Mucosa of gallbladder (tissue), 1 donor: ENCODE data around the gene SPOPL. TPM values are rescaled to one million over a fixed set of nuclear protein-coding genes. Genes with fewer than 3 reads are reported as not detected.
A peak's percentile ranks its signal among the peaks of the same experiment; 100 is the strongest.
"Not testable (repeated sequence)": the region's sequence is repeated elsewhere in the genome, so short reads cannot be mapped to it uniquely, and the experiment has no call there.

Experiments
- DNase-seq: peaks from one replicate; pipeline ENCODE4 v3.0.0-alpha.2; 2020; ENCODE audit warnings: low spot score
- total RNA-seq: library from RNA; stranded (reverse); gene quantifications from one replicate; pipeline ENCODE4 v1.2.1, GENCODE V29; 2021
- donor health status: DM: no; HTN: no; CAD: no.

The SPOPL gene
- total RNA-seq, 1 donor from 2014 or later, result 29.2 TPM

DNA sequence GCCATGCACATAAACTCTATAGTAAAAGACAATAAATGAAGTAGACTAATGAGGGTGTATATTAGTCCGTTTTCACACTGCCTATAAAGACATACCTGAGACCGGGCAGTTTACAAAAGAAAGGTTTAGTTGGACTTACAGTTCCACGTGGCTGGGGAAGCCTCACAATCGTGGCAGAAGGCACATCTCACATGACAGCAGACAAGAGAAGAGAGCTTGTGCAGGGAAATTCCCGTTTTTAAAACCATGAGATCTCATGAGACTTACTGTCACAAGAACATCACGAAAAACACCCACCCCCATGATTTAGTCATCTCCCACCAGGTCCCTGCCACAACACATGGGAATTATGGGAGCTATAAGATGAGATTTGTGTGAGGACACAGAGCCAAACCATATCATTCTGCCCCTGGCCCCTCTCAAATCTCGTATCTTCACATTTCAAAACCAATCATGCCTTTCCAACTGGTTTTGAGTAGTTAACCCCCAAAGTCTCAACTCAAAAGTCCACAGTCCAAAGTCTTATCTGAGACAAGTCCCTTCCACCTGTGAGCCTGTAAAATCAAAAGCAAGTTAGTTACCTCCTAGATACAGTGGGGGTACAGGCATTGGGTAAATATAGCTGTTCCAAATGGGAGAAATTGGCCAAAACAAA, 21.6 kb downstream of the SPOPL start:
- not testable (repeated sequence) for DNase-seq

DNA sequence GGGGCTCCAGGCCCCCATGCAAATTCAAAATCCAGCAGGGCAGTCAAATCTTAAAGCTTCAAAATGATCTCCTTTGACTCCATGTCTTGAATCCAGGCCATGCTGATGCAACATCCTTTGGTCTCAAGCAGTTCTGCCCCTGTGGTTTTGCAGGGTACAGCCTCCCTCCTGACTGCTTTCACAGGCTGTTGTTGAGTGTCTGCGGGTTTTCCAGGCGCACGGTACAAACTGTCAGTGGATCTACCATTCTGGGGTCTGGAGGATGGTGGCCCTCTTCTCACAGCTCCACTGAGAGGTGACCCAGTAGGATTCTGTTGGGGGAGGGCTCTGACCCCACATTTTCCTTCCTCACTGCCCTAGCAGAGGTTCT, 22.1 kb downstream of the SPOPL start:
- not testable (repeated sequence) for DNase-seq

DNA sequence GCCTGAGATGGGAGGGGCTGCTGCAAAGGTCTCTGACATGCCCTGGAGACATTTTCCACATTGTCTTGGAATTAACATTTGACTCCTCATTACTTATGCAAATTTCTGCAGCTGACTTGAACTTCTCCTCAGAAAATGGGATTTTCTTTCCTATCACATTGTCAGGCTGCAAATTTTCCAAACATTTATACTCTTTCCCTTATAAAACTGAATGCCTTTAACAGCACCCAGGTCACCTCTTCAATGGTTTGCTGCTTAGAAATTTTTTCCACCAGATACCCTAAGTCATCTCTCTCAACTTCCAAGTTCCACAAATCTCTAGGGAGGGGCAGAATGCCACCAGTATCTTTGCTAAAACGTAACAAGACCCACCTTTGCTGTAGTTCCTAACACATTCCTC, 22.8 kb downstream of the SPOPL start:
- DNase-seq, result not testable (repeated sequence)

DNA sequence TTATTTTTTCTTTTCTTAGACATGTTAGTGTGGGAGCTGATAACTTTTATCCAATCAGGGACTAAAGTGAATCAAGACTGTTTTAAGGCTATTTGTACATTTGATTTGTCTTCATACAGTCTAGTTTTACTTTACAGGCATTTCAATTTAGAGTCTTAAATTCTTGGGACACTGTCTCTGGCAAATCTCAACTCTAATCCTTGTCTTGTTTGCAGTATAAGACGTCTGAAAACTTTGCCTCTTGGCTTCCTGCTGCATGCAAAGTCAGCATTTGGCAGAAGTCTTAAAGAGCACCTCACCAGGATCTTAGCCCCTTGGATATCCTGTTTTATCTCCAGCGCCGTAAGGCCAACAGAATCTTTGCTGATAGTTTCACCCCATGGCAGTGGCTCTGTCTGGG, 30.3 kb downstream of the SPOPL start:
- peak; percentile 16 for DNase-seq

DNA sequence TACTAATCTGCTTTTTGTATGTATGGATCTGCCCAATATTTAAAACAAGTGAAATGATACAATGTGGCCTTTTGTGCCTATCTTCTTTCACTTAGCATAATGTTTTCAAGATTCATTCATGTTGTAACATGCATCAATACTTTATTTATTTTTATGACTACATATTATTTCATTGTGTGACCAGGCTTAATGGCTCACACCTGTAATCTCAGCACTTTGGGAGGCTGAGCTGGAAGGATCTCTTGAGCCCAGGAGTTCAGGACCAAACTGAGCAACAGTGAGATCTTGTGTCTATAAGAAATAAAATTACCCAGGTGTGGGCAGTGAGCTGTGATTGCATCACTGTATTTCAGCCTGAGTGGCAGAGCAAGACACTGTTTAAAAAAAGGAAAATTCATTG, 33.2 kb downstream of the SPOPL start:
- no peak for DNase-seq

DNA sequence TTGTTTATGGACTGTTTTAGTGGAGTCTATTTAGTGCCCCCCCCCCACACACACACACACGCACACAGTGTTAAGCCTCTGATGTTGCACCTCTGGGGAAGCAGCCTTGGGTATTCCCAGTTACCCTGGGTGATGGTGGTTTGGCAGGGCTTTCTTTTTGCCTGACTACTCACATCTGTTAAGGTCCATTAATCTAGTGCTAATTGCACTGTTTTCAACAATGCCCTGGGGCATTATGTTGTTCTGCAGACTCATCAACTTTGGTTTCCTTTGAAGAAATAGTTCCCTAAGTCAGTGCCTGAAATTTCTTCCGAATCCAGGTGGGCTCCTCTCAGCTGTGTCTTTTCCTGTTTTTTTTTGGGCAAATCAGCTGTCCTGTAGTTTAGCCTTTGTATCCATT, 34.7 kb downstream of the SPOPL start:
- no peak for DNase-seq

DNA sequence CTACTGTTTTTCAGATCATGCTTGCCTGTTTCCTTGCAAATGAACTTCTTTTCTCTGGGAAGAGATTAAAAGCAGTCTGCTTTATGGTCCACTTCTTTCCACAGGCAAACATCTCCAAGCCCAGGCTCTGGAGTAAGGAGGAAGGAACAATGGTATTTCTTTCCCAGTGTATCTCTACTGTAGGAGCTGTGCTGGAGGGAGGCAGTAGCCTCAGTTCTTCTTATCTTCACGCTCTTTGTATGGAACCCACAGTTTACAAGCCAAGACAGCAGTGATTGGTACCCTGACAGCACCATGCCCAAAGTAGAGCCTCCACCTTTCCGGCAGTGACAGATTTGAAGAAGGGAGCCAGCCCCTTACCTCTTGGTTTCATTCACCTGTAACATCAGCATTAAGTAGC, 35.2 kb downstream of the SPOPL start:
- DNase-seq, result no peak

DNA sequence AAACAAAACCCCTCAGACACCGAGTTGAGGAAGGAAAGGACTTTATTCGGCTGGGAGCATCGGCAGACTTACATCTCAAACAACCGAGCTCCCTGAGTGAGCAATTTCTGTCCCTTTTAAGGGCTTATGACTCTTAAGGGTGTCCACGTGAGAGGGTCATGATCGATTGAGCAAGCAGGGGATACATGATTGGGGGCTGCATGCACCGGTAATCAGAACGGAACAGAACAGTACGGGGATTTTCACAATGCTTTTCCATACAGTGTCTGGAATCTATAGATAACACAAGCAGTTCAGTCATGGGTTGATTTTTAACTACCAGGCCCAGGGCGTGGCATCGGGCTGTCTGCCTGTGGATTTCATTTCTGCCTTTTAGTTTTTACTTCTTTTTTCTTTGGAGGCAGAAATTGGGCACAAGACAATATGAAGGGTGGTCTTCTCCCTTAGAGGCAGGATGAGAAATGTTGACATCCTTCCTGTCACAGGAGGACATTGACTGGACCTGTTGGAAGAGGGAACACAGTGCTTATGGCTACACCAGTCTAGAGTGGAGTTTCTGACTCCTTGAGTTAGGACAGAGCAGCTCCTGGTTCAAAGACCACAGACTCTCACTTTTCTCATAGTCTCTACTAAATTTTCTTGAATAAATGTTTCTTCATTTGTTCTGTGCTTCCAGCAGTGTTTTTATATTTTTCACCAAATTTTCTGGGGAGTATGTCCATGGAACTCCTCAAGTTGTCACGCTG, 35.8 kb downstream of the SPOPL start:
- DNase-seq, result no peak

DNA sequence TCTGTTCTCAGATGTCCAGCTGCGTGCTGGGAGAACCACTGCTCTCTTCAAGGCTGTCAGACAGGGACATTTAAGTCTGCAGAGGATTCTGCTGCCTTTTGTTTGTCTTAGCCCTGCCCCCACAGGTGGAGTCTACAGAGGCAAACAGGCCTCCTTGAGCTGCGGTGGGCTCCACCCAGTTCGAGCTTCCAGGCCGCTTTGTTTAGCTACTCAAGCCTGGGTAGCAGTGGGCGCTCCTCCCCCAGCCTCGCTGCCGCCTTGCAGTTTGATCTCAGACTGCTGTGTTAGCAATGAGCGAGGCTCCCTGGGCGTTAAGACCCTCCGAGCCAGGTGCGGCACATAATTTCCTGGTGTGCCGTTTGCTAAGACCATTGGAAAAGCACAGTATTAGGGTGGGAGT, 42.6 kb downstream of the SPOPL start:
- not testable (repeated sequence) for DNase-seq

DNA sequence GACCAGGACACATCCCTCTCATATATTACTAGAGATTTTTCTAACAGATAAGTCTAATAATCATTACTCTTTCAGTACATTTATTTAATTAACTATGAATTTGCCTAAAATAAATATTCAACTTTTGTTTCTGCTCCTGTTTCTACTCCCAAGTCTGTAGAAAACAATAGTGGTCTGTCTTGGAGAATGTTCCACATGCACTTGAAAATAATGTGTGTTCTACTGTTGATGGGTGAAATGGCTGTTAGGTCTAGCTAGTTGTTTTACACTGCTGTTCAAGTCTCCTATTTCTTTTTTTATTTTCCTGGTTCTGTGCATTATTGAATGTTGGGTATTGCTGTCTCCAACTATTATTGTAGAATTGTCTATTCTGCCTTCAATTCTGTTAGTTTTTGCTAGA, 47.2 kb downstream of the SPOPL start:
- DNase-seq, result no peak

DNA sequence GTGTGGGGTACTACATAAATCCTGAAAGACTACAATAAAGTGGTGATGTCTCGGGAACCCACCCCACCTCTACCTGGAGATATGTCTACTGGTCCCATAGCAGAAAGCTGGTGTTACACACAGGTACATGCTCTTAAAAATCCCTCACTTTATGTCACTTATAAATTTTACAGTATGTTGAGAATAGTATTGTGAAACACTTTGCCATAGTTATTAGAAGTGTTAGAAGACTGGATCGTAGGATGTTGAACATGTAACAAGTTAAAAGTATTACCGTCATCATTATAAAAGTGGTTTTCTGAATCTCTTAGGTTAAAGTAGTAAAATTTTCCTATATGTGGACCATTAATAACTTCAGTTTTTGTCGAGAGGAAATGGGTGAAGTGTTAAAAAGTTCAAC, 48.6 kb downstream of the SPOPL start:
- DNase-seq, result no peak

DNA sequence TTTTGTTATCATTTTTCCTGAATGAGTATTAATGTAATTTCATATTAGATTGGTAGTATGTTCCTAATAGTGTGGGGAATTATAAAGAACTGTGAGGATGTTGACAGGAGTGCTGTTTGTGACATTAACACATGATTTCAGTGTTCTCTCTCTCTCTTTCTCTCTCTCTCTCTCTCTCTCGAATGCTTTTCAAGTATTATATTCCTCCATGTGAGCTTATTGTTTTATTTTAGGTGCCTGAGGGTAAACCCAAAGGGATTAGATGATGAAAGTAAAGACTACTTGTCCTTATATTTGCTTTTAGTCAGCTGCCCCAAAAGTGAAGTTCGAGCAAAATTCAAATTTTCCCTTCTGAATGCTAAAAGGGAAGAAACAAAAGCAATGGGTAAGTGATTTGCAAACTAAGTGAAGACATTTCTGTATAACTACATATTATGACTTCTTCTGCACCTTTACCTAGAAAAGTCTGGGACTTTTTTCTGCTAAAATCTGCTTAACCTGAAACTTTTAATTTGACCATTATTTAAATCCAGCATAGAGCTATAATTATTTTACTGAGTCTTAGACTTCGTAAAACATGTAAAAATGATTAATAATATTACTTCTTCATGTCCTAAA, 49.2 kb downstream of the SPOPL start:
- no peak for DNase-seq

DNA sequence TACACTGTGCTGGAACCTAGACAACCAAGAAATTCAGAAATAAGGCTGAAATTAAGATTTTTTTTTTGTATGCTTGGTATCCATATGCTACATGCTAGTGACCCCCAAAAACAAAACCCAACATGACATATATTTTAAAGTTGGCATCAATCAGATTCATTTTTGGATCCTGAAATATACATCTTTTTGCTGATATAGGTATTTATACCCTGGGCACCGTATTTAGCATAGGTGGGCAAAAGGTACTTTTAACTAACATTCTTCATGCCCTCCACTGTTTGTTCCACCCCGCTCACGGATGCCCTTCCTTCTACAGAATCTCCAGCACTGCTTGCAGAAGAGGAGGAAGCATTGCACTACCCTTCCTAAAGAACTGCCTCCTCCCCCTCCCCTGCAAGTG, 52.6 kb downstream of the SPOPL start:
- DNase-seq, result no peak

DNA sequence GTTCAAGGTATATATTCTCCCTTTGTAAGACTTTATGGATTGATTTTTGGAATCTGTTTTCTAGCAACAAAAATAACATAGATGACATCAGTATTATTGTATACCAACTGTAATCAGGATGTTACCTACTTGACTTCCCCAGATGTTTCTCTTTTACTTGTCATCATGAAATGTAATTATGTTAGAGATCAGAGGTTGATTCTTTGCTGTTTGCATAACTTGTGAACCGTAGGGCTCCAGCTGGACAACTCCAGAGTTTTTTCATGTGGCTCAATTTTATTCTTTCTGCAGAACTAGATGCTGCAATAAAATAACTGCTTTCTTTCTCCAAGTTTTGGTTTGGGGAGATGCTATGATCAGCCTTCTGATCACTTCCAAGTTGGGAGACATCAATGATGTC, 58.1 kb downstream of the SPOPL start:
- DNase-seq, result no peak

DNA sequence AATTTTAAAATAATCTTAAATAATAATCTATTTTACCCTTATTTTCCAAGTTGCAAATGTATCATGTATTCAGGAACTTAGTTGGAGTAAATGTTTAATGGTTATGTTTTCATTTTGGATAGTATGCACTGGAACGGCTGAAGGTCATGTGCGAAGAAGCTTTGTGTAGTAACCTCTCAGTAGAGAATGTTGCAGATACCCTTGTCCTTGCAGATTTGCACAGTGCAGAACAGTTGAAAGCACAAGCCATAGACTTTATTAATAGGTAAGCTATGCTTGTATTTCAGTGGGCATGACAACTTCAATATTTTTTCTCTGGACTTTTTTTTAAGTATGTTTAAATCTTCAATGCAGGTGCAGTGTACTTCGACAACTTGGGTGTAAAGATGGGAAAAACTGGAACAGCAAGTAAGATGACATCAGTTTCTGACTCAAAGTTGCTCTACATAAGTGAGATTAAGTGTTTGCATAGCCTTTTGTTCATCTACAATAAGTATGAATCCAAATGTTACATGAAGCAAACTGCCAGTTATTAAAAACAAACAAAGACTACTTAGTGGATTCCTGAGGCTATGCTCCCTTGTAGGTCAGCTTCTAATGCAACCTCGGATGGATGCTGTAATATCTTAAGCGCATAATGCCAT, 63.1 kb downstream of the SPOPL start:
- no peak for DNase-seq

DNA sequence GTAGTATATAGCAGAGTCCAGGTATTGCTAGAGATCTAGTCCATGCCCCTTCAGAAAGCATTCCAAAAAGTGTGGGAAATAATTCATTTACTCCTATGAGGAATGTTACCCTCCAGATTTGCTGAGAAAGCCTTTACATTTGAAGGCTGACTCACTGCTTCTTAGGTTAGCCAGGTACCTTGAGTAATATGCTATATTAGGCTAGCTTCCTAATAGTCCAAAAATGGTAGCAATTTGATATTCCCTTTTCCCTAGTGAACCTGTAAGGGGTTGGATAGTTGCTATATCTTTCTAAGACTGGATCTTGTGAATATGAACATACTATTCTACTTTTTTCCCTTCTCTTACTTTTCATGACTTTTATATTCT, 63.6 kb downstream of the SPOPL start:
- DNase-seq, result no peak

DNA sequence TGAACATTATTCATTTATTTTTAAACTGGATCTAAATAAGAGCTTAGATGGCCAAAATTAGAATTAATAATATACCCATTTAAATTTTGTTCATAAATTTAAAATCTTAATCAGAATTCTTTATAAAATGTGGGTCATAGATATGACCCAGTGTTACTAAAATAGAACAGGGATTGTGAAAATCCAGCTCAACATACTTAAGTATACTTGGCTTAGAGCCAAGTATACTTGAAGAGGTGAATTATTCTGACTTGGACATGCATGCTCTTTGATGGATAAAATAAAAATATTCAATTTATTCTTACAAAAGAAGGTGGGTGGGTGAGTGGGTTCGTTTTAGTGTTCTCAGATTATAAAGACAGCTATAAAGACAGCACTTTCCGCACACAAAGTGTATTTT, 70.7 kb downstream of the SPOPL start:
- no peak for DNase-seq

DNA sequence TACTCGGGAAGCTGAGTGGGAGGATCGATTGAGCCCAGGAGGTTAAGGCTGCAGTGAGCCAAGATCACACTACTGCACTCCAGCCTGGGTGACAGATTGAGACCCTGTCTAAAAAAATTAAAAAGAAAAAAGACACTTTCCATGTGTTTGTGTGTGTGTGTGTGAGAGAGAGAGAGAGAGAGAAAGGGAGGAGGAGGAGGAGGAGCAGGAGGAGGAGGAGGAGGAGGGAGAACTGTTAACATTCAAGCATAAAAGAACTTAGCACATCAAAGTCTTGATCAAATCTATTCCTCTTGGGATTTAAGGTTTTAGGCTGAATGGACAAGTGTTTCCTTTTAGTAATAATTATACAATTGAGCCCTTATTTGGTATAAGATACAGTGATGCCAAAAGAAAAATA, 75.5 kb downstream of the SPOPL start:
- DNase-seq, result no peak

DNA sequence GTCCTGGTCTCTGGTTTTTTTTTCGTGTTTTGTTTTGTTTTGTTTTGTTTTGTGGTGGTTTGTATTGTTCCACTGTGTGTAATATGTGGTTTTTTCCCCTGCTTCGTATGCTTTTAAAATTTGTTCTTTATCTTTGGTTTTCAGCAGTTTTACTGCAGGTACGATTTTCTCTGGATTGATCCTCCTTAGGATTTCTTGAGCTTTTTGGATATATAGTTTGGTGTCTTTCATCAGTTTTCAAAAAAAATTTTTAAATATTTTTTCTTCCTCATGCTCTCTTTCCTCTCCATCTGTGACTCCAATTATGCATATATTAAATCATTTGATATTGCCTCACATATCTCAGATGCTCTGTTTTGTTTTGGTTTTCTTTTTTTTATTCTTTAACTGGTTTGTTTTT, 78.0 kb downstream of the SPOPL start:
- no peak for DNase-seq

DNA sequence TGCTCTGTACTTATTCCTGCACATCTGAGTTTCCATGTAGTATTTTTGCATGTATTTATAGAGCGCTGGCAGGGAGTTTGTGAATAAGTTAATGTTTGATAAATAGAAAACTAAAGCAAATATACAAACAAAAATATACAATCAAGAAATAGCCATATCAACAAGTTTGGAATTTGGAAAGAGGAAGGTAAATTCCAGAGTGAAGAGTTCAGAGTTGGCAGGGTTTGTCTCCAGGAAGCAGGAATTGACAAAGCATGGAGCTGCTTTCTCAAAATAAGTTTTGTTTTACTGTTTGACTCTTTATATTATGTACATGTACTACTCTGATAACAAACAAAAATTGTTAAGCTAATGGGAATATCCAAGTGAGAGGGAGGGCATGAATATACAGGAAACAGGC, 80.3 kb downstream of the SPOPL start:
- DNase-seq, result no peak

DNA sequence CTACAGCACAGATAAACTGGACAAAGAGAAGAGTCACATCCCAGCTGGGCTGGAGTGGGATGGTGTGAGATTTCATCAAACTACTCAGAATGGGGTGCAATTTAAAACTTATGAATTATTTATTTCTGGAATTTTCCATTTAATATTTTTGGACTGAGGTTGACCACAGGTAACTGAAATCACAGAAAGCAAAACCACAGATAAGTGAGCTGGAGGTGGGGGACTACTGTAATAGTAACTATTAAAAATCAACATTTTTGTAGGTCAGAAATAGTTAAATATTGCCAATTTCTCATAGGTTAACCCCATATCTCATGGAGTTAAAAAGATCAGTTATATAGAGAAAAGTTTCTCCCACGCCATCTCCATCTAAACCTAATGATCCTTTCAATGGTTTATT, 88.1 kb downstream of the SPOPL start:
- DNase-seq, result no peak

DNA sequence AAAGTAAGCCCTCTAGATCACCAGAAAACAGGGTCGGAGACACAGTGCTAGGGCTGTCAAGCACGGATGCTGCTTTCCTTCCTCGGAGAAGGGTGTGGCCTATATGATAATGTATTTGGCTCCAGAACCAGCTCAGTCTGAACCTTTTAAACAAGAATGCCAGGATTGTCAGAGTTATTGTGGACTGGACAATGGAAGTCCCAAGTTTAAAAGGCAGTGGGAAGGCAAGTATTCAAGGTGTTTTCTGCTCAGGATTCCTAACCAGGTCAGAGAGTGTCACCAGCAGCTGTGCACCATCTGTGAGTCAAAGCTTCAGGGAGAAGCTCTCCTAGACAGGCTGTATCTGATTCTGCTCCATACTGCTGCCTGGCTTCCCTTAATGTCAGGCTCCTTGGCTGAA, 94.8 kb downstream of the SPOPL start:
- DNase-seq, result no peak
